GM10266 (cell line): ENCODE results near the gene XYLT1.

Experiments used
- DNase-seq: peaks from one replicate; pipeline ENCODE4 v3.0.0; 2012; ENCODE audit errors: extremely low spot score
- CTCF ChIP-seq: IDR thresholded peaks from 2 replicates; pipeline ENCODE4 v1.5.1; 2012; ENCODE audit warnings: mild to moderate bottlenecking, low read depth; ENCODE audit not compliant: control insufficient read depth, insufficient read depth; ENCODE audit errors: missing control alignments

The XYLT1 gene

GRCh38 chr16:17501321-17501720, 30.6 kb upstream of the XYLT1 start:
- no peak for DNase-seq
- TF ChIP-seq CTCF, result no peak

GRCh38 chr16:17499223-17499902, 28.6 kb upstream of the XYLT1 start:
- TF ChIP-seq CTCF, result no peak
- no peak for DNase-seq

GRCh38 chr16:17497648-17498047, 26.9 kb upstream of the XYLT1 start:
- no peak for TF ChIP-seq CTCF
- no peak for DNase-seq

GRCh38 chr16:17496891-17497290, 26.1 kb upstream of the XYLT1 start:
- TF ChIP-seq CTCF, result no peak
- no peak for DNase-seq

- no peak for TF ChIP-seq CTCF
Measured at GRCh38 chr16:17493012-17493411, 22.3 kb upstream of the XYLT1 start.

GRCh38 chr16:17491140-17491662, 20.4 kb upstream of the XYLT1 start:
- DNase-seq, result no peak
- TF ChIP-seq CTCF, result no peak

More at GRCh38 chr16:17493012-17493411, 22.3 kb upstream of the XYLT1 start:
- no peak for DNase-seq

GRCh38 chr16:17488506-17488905, 17.7 kb upstream of the XYLT1 start:
- TF ChIP-seq CTCF, result no peak
- DNase-seq, result no peak
